Mesothelial cell of epicardium (in vitro differentiated cells): ENCODE results near the gene KCTD5. TPM values are rescaled to one million over a fixed set of nuclear protein-coding genes. Genes with fewer than 3 reads are reported as not detected.
"Not testable (repeated sequence)": the region's sequence is repeated elsewhere in the genome, so short reads cannot be mapped to it uniquely, and the experiment has no call there.

ENCODE experiments used
- DNase-seq, 2 experiments: peaks; one replicate each; pipeline ENCODE4 v3.0.0; 2021; ENCODE audit warnings: low spot score in 2 of 2; ENCODE audit not compliant: unreplicated experiment in 2 of 2
- H3K27ac Mint-ChIP-seq: 2 replicates; pipeline ENCODE4 v1.8.0; 2021; ENCODE audit warnings: mixed read lengths
- H3K27me3 Mint-ChIP-seq: 2 replicates; pipeline ENCODE4 v1.8.0; 2021; ENCODE audit warnings: low read depth, mixed read lengths
- H3K36me3 Mint-ChIP-seq: 2 replicates; pipeline ENCODE4 v1.8.0; 2021; ENCODE audit warnings: mixed read lengths
- H3K4me1 Mint-ChIP-seq: 2 replicates; pipeline ENCODE4 v1.8.0; 2021; ENCODE audit warnings: mixed read lengths
- H3K4me3 Mint-ChIP-seq: 2 replicates; pipeline ENCODE4 v1.8.0; 2021; ENCODE audit warnings: mild to moderate bottlenecking, moderate library complexity, mixed read lengths
- H3K9me3 Mint-ChIP-seq: 2 replicates; pipeline ENCODE4 v1.8.0; 2021; ENCODE audit warnings: mixed read lengths
- total RNA-seq: library from RNA; stranded (reverse); gene quantifications from 3 replicates; pipeline ENCODE4 v1.2.1, GENCODE V29; 2021
- TF ChIP-seq, protein P1 (sequence below): fragments of 200-600 bp; sonication (generic); IDR thresholded peaks from one replicate; pipeline ENCODE4 v1.5.0; 2021; ENCODE audit warnings: antibody characterized with exemption; ENCODE audit not compliant: unreplicated experiment

The KCTD5 gene
- total RNA-seq, 1 donor from 2014 or later = 23.5 TPM

DNA sequence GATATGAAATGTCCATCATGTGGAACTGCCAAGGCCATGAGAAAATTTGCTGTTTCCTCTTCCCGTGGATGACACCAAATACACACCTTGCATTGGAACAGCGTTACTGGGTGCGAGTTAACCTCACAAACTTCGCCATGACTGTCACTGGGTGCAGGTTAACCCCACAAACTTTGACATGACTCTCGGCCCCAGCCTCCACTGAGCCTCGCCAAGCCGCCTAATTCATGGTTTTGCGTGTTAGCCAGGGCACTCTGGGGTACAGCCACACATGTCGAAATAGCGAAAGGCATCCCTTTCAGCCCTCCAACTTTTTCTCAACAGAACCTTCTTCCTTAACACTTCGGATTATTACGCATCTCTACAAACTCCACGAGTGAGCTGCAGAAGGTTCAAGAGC is 10.6 kb upstream of the KCTD5 start:
- H3K27ac Mint-ChIP-seq = no peak overlapping the region
- peak overlapping the region; percentile 69 for H3K4me3 Mint-ChIP-seq
- no peaks in the 10 kb centered on the region for H3K9me3 Mint-ChIP-seq
- peaks cover 11% of the 10 kb centered on the region for H3K36me3 Mint-ChIP-seq
- H3K27me3 Mint-ChIP-seq = no peaks in the 10 kb centered on the region
- TF ChIP-seq, protein P1, sequence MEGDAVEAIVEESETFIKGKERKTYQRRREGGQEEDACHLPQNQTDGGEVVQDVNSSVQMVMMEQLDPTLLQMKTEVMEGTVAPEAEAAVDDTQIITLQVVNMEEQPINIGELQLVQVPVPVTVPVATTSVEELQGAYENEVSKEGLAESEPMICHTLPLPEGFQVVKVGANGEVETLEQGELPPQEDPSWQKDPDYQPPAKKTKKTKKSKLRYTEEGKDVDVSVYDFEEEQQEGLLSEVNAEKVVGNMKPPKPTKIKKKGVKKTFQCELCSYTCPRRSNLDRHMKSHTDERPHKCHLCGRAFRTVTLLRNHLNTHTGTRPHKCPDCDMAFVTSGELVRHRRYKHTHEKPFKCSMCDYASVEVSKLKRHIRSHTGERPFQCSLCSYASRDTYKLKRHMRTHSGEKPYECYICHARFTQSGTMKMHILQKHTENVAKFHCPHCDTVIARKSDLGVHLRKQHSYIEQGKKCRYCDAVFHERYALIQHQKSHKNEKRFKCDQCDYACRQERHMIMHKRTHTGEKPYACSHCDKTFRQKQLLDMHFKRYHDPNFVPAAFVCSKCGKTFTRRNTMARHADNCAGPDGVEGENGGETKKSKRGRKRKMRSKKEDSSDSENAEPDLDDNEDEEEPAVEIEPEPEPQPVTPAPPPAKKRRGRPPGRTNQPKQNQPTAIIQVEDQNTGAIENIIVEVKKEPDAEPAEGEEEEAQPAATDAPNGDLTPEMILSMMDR = no peak
- DNase-seq = no peak
- H3K4me1 Mint-ChIP-seq = peaks cover 17% of the 10 kb centered on the region

DNA sequence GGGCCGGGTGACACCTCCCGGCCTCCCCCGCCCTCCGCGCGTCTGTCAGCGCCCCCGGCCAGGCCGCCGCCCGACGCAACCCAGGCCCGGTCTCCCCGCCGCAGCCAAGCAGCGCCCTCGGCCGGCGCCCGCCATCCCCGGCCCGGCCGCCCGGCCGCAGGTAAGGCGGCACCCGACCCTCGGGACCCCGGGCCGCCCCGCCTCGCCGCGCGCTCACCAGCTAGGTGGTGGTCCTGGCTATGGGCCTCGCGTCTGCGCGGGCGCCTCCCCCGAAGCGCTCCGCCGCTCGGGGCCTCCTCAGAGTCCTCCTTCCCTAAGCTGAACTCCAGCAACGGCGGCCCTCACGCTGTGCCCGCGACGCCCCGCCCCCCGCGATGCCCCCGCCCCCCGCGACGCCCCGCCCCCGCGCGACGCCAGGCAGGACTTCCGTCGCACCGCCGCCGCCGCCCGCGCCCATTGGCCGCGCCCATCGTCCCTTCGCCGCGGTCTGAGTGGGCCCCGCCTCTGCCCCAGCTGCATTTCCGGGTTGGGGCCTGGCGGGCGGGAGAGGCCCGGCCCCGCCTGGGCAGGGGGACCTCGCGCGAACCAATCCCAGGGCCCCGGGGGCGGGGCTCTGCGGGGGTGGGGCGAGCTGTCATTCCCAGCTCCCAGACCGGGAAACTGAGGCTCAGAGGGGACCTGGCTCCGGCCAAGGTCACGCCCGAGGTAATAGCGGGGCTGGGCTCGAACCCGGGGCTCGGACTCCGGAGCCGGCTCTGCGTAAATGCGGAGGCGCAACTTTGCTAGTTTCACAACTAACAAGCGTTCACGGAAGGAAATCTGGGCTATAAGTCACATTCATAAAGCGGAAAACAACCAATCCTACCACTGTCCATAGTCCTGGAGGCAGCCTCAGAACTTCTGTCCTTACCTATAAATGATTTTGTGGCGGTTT is 9.0 kb upstream of the KCTD5 start:
- peak; percentile 94 to 95 for DNase-seq
- H3K36me3 Mint-ChIP-seq = peaks cover 5% of the 10 kb centered on the region
- peak overlapping the region; percentile 48 for H3K27ac Mint-ChIP-seq
- H3K9me3 Mint-ChIP-seq = no peaks in the 10 kb centered on the region
- peaks cover 15% of the 10 kb centered on the region for H3K4me1 Mint-ChIP-seq
- H3K4me3 Mint-ChIP-seq = peak overlapping the region; percentile 72
- TF ChIP-seq, protein P1 = no peak
- no peaks in the 10 kb centered on the region for H3K27me3 Mint-ChIP-seq

DNA sequence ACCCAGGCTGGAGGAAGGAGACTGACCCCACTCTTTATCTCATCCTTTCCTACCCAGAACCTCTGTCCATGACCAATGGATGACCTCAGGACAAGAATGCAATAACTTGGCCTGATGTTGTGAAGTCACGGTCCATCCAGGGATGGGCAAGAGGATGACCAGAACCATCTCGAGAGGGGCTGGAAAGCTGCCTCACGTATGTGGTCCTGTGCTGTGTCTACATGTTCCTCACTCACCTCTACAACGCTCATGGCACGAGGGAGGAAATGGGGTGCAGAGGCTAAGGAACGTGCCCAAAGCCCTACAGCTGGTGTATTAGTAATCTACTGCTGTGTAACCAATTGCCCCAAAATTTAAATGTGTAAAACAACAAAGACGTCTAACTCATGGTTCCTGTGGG is 7.3 kb upstream of the KCTD5 start:
- Mint-ChIP-seq H3K9me3 (no peaks in the 10 kb centered on the region), H3K27ac (no peak overlapping the region), H3K36me3 (no peaks in the 10 kb centered on the region), H3K4me1 (peaks cover 8% of the 10 kb centered on the region), H3K27me3 (no peaks in the 10 kb centered on the region), H3K4me3 (no peak overlapping the region)
- DNase-seq = no peak
- TF ChIP-seq, protein P1 = no peak

DNA sequence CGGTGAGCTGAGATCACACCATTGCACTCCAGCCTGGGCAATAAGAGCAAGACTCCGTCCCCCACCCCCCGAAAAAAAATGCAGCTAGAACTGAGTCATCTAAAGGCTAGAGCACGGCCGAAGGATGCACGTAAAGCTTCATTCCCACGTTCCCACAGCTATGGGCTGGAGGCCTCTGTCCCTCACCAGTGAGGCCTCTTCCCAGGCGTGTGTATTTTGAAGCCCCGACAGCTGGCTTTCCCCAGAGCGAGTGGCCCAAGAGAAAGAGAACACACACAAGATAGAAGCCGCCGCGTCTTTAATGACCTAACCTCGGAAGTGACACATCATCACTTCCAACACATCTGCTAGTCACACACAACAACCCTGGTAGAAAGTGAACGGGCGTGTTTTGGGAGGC is 6.6 kb upstream of the KCTD5 start:
- no peak for DNase-seq
- TF ChIP-seq, protein P1 = no peak
- H3K4me1 Mint-ChIP-seq = peaks cover 8% of the 10 kb centered on the region
- H3K27ac Mint-ChIP-seq = no peak overlapping the region
- no peaks in the 10 kb centered on the region for H3K27me3 Mint-ChIP-seq
- H3K9me3 Mint-ChIP-seq = no peaks in the 10 kb centered on the region
- H3K36me3 Mint-ChIP-seq = no peaks in the 10 kb centered on the region
- H3K4me3 Mint-ChIP-seq = no peak overlapping the region

DNA sequence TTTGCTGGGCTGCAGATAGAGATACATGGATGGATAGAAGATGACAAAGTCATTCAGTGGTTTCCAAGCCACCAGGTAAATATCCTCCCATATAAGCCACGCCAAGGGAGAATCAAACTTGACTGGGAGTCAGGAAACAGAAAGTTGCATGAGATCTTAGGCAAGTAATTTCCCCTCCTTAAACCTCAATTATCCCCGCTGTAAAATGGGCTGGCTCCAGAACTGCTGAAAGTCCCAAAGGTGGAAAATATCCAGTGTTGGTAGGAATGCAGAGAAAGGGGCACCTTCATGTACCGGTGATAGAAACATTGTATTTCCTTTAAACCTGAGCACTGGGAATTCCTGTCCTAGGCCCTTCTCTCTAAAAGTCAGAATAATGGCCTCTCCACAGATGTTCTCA is 5.4 kb upstream of the KCTD5 start:
- H3K4me3 Mint-ChIP-seq, H3K4me1 Mint-ChIP-seq, H3K27ac Mint-ChIP-seq, DNase-seq, H3K9me3 Mint-ChIP-seq, H3K36me3 Mint-ChIP-seq, H3K27me3 Mint-ChIP-seq: not testable (repeated sequence)

- H3K9me3 Mint-ChIP-seq, H3K4me1 Mint-ChIP-seq, H3K27me3 Mint-ChIP-seq, H3K36me3 Mint-ChIP-seq, DNase-seq, H3K27ac Mint-ChIP-seq, H3K4me3 Mint-ChIP-seq: not testable (repeated sequence)
Observed at GRCh38 chr16:2678206-2678965, 3.9 kb upstream of the KCTD5 start.

GRCh38 chr16:2679902-2680301 is 2.4 kb upstream of the KCTD5 start:
- not testable (repeated sequence) for H3K4me1 Mint-ChIP-seq, DNase-seq, H3K4me3 Mint-ChIP-seq, H3K27ac Mint-ChIP-seq, H3K36me3 Mint-ChIP-seq, H3K9me3 Mint-ChIP-seq, H3K27me3 Mint-ChIP-seq

GRCh38 chr16:2680360-2680759 is 2.0 kb upstream of the KCTD5 start:
- H3K27ac Mint-ChIP-seq = not testable (repeated sequence)

DNA sequence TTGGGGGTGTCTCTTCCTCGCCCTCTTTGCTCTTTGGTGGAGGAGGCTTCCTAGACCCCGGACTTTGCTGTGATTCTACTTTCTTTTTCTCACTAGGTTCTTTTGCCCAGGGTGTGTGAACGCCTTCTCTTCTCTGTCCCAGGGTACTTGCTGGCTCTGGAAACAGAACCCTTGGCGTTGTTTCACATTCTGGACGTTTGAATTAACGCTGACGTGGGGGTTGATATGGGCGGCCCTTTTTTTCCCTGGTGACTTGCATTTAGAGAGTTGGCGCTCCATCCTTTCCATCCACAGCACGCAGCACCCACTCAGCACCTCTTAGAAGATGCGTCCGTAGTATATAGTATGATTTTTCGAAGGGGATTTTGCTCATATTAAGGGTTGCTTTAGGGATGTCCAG is 718 bp downstream of the KCTD5 start:
- H3K9me3 Mint-ChIP-seq, DNase-seq, H3K36me3 Mint-ChIP-seq, H3K27me3 Mint-ChIP-seq, H3K4me1 Mint-ChIP-seq: not testable (repeated sequence)
- H3K4me3 Mint-ChIP-seq = peak overlapping the region; percentile 93
- peak overlapping the region; percentile 85 for H3K27ac Mint-ChIP-seq

More at GRCh38 chr16:2680360-2680759, 2.0 kb upstream of the KCTD5 start:
- DNase-seq, H3K27me3 Mint-ChIP-seq, H3K4me1 Mint-ChIP-seq, H3K9me3 Mint-ChIP-seq, H3K36me3 Mint-ChIP-seq: not testable (repeated sequence)
- peak overlapping the region; percentile 64 for H3K4me3 Mint-ChIP-seq

DNA sequence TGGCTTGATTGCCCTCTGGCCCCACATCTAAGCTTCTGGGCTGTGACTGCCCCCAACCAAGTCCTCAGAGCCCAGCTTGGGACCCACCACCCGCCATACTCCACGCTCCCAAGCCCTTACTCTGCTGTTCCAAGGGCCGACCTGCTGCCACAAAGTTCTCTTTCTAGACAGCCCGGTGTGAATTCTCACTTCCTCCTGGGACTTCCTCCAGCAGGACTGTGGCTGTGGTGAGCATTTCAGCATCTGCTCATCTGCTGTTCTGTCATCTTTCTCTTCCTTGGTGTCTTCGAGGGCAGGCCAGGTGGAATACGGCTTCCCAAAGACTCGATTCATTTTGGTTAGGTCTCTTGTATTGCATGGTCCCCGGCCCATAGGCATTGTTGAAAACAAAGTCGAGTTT is 3.8 kb downstream of the KCTD5 start:
- H3K27ac Mint-ChIP-seq = not testable (repeated sequence)

More for the DNA sequence above, 3.8 kb downstream of the KCTD5 start:
- H3K4me1 Mint-ChIP-seq, H3K9me3 Mint-ChIP-seq, H3K27me3 Mint-ChIP-seq, H3K4me3 Mint-ChIP-seq, DNase-seq, H3K36me3 Mint-ChIP-seq: not testable (repeated sequence)
